ENCODE measurements around the gene PASK.

PASK gene

DNA sequence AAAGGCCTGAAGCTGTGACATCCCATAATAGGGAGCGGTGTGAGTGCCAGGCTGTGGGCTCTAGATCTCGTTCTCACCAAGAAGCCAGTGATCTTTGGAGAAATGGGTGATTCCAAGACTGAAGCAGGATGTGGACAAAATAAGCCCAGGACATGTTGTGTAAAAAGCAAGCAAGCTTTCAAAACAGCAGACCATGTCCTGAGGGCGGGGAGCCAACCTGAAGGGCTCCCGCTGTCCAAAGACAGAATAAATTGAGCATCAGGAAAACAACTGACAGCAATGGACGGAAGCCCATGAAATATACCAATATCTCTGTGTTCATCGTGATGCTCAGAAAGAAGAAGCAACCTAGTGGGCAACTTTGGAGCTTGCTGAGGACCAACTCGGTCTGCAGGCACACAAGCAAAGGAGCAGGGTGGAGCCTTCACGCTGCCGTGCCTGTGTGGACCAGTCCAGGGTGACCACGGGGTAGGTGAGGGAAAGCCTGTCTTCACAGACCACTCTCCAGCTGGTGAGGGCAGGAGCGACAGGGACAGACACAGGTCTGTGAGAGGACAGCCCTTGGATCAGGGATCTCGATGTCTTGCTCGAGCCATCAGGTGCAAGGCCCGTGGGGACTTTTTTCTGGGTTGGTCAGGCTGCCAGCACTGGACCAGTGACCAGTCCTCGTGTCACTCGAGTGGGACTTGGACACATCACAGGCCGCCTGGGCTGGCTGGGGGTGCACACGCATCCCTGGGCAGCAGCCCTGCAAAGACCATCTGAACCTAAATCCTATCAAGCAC, 68.7 kb downstream of the PASK start:
- no peak for DNase-seq

DNA sequence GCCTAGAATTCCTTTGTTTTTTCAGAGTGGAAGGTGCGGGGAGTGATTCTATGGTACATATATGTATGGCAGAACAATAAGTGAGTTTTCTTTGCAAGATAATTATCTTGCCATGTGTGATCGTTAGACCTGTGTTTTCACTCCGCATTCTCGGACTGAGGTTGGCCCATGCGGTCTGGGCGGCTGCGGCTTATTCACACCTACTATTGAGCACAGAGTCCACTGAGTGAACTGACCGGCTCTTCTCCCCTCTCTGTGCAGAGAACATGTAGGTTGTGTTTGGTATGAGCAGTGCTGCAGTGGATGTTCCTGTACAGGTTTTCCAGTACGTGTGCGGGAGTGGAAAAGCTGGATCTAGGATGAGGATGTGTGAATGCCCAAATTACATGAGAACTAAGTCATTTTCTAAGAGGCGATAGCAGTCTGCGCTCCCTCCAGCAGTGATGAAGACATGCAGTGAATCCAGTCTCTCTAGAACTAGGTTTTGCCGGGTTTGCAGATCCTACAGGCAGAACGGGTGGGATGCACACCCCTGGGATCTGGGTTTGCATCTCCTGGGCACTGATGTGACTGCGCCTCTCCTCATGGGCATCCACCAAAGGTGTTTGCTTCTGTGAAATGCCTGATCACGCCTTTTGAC, 74.3 kb downstream of the PASK start:
- no peak for DNase-seq

DNA sequence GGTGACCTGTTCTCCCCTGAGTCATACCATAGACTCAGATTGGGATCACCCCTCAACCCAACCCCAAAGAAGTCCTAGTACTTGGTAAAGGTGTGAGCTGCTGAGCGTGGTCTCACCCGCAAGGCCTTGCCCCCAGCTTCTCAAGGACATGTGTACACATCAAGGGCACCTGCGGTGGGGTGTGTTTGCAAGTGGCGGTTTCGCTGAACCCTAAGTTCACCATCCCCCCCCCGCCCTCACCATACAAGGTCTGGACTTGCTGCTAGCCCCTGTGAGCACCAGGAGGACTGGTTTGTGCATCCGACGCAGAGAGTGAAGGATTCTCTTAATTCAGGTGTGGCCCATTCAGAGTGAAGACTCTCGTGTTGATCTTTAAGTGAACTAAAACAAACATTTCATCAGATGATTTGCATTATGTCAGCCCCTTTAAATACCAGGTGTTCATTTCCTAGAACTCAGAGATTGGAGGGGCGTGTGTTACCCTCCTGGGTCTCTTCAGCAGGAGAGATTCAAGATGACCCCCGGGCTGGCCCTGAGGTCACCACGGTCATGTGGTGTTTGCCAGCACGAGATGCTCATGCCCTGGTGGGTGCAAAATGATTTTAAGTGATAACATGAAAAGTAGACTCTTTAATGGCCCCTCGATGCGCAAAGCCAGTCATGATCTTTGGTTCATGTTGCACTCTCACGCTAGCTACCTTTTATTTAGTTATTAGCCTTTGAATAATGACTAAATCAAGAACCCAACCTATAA, 75.0 kb downstream of the PASK start:
- DNase-seq, result no peak

DNA sequence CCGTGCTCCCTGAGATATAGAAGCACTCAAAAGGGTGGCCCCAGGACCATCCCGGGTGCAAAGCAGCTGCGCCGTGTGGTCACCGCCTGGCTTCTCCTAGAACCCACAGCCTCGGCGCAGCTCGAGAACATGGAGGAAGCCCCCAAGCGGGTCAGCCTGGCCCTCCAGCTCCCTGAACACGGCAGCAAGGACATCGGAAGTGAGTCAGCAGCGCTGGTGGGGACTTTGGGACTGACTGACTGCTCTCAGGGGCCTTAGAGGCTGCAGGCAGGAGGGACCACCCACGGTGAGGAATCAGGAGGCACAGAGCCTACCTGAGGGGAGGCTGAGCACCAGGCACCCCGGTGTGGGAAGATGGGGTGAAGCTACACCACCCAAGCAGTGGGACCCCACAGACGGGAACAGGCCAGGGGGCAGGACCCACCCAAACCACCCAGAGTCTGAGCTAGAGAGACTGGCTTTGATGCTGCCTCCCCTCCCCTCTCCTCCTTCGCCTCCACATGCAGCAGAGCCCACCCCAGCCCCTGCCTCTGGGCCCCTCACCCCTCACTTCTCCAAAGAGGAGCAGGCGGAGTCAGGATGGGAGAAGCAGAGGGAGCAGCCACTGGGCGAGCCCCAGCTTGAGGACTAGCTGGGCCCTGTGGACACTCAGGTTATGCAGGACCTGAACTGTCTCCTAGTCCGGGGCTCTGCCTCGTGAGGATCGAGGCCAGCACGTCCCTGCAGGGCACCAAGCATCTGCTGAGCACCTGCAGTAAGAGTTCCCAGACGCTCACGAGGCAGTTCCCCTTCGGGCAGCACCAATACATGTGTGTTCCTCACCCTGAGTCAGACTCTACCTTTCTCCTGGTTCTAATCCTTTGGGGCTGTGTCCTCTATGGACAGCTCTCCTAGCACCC, 75.9 kb downstream of the PASK start:
- no peak for DNase-seq

DNA sequence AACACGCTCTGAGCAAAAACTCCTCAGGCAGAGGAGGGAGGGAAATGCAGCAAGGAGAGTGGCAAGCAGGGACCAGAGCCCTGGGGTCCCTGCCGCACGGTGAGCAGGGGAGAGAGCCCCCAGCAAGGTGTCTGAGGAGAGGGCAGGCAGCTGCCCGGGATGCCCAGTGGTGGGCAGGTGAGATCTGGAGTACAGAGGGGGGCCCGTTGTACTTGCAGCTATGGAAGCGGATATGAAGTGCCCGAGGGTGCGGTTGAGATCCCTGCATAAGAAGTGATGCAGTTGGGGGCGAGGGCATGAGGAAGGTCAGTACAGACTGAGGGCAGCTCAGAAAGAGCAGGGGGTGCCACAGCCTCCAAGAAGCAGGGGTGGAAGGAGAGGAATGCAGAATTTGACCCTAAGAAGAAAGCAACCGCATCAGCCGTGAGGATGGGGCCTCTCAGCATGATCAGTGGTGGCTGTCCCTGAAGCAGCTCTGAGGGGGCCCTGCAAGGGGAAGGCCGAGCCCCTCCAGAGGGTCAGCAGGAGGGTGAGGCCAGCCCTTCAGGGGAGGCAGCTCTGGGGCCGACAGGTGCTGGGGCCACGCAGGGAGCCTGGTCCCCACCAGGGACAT, 76.6 kb downstream of the PASK start:
- DNase-seq, result no peak

DNA sequence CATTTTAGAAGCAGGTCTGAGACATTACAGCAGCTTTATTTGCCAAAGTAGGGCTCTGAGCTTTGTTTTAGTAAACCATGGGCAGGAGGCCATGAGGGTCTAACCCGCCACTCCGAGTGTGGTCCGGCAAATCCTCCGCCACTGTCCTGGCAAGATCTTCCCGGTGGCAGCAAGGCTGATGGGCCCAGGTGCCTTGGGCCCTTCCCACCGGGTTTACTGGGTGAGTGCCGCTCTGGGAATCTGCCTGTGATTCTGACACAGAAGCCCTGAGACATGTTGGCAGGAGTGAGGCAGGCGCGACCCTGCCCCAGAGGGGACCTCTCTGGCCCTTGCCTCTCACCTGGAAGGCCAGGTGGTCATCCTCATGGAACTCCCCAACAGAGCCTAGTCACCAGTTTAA, 77.1 kb downstream of the PASK start:
- DNase-seq, result no peak

DNA sequence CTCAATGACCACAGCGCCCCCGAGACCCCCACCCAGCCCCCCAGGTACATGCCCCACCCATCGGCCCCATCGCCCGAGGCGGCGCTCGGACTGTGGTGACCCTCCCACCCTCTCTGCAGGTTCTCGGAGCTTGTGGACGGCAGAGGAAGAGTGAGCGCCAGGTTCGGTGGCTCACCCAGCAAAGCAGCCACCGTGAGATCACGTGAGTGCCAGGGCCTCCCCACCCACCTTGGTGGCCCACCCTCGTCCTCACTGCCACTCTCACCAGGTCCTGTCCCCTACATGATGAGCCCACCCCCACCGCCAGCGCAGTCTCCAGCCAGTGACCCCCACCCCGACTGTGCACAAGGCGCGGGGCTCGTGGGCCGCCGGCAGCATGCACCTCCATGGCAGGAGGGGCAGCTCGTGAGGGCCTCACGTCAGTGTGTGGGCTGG, 77.6 kb downstream of the PASK start:
- DNase-seq, result no peak

DNA sequence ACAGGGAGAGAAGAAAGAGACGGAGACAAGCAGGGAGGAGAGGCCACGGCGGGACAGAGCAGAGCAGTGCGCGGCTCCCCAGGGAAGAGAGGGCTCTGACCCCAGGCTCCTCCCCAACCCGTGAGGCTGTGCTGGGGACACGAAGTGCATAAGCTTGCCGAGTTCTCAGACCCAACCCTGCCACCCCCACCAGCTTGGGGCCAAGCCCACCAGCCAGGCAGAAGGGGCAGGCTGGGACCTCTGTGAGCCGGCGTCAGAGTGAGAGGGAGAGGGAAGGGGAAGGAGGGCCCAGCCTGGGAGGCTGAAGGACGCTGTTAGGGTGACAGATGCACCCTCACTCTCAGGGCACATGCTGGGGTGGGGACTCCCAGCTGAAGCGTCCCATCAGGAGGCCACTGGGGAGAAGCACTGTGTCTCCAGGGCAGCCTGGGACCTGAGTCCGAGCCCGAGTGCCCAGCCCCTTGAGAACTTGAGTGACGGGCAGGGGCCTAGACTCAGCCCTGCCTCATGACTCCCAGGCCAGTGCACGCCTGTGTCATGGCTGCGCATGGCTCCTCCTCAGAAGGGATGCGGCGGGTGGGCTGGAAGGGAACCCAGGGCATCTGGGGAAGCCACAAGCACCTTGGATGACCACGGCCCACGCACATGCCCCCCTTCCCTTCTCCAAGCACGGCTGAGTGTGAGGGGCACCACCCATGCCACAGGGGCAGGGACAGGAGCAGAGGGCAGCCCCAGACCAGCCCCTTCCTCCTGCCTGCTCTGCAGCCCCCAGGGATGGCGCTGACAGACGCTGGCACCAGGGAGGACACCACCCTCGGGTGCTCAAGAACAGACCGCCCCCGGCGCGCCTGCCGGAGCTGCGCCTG, 78.2 kb downstream of the PASK start:
- DNase-seq, result no peak

DNA sequence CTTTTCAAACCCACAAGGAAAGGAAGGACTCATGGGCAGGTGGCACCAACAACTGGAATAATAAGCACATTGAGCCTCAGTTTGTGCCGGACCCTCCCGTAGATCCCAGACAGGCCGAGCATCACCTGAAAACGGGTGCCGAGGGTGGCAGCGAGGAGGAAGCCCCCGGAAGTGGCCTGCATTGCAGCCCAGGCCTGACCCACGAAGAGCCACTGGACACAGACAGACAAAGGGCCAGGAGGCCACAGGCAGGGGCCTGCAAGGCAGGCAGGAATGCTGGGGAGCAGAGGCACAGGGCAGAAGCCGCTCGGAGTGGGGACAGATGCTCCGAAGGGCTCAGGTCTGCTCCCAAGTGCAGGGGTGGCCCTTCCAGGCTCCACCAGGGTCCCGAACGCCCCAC, 78.9 kb downstream of the PASK start:
- DNase-seq, result no peak

DNA sequence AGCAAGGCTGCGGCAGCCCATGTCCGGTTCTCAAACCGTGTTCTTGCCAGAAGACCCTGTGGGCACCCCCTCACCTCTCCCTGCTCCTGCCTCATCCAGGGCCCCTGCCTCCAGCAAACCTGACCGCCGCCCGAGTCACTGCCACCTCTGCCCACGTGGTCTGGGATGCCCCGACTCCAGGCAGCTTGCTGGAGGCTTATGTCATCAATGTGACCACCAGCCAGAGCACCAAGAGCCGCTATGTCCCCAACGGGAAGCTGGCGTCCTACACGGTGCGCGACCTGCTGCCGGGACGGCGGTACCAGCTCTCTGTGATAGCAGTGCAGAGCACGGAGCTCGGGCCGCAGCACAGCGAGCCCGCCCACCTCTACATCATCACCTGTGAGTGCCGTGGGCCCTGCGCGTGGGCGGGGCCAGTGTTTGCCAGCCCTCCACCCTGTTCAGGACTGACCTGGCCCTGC, 79.4 kb downstream of the PASK start:
- no peak for DNase-seq

DNA sequence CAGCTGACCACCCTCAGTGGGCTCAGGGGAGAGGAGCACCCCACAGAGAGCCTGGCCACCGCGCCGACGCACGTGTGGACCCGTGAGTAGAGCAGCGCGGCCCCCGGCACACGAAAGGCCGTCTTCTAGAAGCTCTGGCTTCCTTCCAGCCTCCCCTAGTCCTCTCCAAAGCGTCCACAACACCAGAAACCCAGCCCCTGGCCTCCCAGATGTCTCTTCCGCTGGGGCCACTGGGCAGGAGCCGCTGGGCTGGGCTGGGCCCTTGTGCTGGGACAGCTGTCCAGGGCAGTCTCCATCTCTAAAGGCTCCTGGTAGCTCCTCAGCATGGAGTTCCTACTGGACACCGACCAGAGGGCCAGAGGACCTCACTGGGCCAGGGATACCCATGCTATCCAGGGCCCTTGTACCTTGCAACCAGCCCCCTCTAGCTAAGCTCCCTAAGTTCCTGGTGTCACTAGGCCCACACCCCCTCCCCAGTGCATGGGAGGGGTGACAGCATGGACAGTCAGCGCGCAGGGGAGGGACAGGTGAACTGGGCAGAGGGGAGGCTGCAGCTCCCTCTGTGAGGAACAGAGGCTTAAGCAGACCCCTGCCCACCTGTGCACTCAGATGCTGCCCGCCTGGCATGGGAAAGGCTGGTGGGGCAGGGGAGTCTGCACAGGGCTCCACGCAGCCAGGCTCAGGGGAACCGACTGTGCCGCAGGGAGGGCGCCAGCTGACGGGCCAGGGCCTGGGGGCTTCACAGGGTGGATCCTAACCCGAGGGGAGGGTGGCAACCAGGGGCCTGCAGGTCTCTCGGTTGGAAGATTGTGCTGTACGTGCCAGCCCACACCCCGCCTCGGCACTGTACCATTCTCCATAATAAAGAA, 80.1 kb downstream of the PASK start:
- no peak for DNase-seq

DNA sequence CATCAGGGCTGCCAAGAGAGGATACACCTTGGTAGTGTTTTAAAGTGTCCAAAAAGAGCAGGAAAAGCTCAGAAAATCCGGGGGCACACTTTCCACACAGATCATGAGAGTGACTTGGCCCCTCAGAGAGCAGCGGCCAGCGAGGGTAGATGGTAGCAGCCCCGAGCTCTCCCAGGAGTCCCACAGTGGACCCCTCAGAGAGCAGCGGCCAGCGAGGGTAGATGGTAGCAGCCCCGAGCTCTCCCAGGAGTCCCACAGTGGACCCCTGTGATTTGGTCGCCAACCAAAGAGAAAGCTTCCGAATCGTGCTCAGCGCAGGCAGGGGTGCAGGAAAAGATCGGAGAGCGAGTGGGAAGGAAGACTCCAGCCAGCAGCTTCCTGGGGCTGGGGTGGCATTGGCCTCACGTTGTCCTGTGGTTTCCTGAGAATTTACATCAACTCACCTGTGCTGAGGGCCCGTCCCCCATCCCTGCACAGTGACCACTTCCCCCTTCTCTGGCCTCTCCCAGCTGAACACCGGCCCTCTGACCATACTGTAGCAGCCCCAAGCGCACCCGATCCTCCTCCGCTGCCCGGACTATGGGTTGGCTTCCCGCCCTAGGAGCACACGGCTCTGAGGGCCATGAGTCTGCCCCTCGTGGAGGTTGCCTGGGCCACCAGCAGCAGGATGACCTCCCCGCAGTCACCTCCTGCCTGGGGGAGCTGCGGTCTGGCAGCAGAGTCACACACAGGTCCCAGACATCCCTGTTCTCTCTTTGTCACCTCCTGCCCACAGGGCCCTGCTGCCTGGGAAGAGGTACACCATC, 80.9 kb downstream of the PASK start:
- no peak for DNase-seq

DNA sequence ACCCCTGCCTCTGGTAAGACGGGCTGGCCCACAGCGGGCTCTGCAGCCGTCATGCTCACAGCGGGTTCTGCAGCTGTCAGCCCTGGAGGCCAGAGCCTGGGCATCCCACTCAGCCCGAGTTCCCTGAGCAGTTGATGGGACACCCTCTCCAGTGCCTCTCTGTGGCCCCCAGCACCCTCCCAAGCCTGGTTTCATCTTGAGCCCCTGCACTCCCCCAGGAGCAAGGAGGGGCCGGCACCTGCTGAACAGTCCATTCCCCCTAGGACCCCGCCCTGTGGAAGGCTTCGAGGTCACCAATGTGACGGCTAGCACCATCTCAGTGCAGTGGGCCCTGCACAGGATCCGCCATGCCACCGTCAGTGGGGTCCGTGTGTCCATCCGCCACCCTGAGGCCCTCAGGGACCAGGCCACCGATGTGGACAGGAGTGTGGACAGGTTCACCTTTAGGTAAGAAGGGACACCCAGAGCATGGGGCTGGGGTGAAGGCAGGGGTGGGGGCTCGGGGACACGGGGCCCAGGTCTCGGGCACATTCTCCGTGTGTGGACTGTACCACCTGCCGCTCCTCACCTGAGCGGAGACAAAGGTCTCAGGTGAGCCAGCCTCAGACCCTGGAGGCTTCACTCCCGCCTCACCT, 81.7 kb downstream of the PASK start:
- no peak for DNase-seq

DNA sequence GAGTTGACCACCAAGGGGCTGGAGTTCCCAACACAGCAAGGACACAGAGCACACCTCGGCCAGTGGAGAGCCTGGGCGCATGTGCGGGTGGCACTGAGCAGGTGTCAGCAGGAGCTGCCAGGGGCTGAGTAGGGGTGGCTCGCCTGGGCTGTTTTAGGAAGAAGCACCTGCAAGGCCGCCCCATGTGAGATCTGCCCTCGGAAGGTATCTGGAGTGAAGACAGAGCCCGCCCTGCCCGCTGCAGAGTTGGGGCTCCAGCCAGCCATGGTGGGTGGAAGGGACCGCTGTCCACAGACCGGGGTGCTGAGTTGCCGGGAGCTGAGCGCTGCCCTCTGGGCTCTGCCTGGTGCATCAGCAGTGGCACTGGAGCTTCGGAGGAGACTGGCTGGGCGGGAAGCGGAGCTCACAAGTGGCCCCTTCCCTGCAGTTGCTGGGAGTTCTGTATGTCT, 82.4 kb downstream of the PASK start:
- DNase-seq, result no peak

DNA sequence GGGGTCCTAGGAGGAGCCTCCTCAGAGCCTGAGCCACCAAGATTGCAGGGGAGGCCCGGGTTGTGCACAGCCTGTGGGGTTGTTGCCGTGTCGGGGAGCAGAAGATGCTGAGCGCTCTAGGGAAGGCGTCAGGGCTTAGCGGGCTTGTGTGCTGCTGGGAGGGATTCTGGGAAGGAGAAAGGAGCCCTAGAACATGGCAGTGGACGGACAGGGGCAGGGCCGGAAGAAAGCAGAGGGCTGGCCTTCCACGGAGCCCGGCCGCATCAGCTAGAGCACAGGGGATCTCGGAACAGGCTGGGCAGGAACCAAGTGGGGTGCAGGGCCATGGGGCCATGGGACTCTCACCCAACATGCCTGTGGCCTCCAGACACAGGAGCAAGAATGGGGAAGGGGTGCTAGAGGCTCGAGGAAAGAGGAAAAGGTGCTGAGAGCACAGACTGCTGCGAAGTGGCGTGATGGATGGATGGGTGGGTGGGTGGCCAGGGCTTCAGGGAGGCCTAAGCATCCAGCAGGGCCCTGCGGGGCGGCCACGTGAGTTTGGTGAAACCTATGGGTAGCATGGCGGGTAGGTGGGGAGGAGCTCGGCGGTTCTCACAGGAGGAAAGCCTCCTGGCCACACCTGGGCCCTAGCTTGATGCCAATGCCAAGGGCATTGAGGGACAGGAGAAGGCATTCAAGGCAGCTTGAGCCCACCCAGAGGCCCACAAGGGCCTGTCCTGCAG, 82.9 kb downstream of the PASK start:
- no peak for DNase-seq

DNA sequence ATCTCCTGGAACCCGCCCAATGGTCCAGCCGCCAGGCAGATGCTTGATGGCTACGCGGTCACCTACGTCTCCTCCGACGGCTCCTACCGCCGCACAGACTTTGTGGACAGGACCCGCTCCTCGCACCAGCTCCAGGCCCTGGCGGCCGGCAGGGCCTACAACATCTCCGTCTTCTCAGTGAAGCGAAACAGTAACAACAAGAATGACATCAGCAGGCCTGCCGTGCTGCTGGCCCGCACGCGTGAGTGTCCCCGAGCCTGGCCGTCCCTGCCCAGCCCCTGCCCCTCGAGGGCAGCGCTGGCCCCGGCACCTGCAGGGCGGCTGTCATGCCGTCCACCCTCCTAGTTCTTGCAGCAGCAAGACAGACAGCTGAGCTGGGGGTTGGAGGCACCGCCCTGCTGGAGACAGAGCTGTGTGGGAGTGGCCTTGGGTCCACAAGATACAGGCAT, 83.9 kb downstream of the PASK start:
- DNase-seq, result no peak

DNA sequence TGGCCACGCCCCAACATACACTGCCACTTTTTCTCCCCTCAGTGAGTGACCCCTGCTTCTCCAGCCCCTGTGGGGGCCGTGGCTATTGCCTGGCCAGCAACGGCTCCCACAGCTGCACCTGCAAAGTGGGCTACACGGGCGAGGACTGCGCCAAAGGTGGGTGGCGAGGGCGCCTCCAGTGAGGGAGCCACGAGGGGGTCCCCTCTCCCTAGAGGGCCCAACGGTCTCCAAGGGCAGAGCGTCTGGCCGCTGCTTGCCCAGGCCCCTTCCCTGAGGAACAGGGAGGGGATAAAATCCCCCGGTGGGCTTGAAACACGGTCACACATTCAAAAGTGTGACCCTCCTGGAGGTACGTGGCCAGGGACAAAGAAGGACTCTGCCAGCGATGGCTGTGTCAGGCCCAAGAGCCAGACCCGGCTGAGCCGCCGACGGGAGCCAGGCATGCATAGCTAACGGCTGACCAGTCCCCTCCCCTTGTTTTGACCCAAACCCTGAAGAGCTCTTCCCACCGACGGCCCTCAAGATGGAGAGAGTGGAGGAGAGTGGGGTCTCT, 84.4 kb downstream of the PASK start:
- DNase-seq, result no peak

All from EL (cell line).